ENCODE measurements around the gene DIP2B. TPM values are rescaled to one million over a fixed set of nuclear protein-coding genes. Genes with fewer than 3 reads are reported as not detected.

DIP2B gene
- polyA plus RNA-seq, 1 donor, result 19.7 TPM

DNA sequence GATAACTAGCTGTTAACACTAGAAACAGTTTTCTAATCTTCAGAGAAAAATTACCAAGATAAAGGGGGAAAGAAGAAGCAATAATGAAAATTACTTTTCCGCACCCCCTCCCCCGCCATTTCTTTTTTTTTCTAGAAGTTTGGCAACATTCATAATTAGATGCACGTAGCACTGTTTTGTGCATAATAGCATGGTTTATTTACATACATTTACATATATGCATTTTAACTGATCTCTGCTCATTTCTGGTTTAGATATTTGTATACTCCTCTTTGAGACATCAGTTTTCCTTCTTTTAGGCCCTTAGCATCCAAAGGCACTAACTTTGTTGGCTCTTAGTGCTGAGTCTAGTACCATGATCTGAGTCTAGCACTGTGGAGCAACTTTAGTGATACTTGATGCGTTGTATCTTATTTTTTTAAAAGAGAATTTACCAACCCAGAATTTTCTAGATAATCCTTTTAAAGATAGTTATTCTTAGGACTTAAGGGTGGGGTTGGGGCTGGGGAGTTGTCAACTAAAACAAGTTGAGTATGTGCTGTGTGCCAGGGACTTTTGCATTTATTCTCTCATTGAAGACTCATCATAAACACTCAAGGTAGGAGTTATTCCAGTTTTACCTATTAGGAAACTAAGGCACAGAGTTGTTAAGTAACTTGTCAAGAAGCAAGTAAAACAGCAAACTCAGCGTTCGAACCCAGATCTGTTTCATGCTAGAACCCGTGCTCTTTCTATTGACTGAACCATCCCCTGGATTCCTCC, 110.5 kb downstream of the DIP2B start:
- DNase-seq, result no peak

DNA sequence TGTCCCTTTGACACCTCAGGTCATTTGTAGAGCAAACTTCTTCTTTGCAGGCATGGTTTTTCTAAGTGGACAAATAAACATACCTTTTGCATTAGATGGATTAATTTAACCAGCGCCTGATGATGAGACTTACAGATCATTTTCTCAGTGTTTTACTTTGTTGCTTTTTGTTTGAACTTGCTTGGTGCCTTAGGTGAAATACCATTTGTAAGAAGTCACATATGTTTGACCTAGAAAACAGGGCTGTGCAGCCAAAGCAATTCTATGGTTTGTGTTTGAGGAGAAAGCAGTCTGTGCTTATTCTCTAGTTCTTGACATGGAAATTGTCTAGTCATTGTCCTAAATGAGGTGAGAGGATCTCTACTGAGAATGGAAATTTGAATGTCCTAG, 111.1 kb downstream of the DIP2B start:
- DNase-seq, result no peak

- DNase-seq, result no peak
Measured at GRCh38 chr12:50617657-50618056, 112.9 kb downstream of the DIP2B start.

DNA sequence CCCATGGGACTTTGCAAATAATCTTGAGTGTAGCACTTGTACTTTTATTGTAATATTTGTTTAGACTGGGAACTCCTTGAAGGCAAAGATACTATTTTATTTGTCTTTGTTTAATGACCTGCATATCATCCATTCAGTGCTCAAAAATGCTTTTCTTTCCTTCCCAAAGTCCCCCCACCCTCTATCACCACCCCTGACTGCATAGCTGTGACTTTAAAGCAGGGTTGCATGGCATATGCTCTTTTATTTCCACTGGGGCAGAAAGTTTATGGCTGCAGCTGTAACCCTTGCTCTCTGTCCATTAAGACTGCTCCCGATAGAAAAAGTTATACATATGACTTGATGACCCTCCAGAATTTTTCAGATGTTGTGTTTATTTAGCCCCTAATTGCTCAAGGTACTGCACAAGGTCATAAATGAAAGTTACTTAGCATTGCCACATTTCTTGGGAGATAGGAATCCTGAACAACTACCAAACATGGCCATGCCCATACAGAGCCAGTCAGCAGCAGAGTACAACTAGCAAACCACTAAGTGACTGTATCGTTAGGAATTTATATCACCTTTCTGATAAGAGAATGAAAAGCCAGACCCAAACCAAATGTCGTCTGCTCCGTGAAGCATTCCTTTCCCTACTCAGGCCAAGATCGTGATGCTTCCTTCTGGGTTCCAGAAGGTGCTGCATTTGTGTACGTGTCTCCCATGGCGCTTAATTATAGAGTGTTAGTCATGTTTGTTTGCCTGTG, 114.3 kb downstream of the DIP2B start:
- no peak for DNase-seq

- DNase-seq, result no peak
Measured at GRCh38 chr12:50619610-50619958, 114.8 kb downstream of the DIP2B start.

DNA sequence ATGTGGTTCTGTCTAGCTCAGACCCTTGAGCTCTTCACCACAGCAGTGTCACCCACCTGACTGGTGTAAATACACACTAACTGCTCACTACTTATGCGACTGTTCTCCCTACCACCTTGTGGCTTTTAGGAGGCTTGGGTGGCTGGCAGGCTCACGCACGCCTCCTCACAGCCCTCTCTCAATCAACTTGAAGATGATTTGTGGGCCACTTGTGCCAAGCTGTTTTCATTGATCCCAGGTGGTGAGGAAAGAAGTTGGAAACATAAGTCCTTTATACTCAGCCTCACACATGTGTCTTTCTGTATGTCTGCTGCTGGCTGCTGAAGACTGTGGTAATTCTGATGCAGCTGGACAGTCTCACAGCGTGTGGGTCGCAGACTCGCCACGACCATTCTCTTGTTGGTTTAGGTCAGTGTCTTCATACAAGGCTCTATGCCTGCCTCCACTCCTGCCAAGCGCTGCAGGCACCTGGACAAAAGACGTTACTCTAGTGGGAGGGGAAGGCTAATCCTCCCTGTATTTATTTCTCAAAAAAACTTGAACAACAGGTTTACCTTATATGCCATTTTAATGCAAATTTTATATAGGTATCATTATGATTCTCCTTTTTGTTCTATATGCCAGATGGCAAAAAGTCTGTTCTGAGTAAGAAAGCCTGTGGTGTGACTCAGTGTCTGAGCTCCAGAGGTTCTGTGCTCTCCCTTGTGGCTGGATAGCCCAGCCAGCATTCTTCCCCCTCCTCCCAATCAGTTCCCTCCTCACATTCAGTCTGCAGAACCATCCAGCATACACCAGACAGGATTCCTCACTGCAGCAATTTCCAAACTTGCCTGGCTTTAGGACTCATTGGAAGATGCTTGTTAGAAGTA, 115.6 kb downstream of the DIP2B start:
- DNase-seq, result no peak

GRCh38 chr12:50620978-50621360, 116.2 kb downstream of the DIP2B start:
- no peak for DNase-seq

DNA sequence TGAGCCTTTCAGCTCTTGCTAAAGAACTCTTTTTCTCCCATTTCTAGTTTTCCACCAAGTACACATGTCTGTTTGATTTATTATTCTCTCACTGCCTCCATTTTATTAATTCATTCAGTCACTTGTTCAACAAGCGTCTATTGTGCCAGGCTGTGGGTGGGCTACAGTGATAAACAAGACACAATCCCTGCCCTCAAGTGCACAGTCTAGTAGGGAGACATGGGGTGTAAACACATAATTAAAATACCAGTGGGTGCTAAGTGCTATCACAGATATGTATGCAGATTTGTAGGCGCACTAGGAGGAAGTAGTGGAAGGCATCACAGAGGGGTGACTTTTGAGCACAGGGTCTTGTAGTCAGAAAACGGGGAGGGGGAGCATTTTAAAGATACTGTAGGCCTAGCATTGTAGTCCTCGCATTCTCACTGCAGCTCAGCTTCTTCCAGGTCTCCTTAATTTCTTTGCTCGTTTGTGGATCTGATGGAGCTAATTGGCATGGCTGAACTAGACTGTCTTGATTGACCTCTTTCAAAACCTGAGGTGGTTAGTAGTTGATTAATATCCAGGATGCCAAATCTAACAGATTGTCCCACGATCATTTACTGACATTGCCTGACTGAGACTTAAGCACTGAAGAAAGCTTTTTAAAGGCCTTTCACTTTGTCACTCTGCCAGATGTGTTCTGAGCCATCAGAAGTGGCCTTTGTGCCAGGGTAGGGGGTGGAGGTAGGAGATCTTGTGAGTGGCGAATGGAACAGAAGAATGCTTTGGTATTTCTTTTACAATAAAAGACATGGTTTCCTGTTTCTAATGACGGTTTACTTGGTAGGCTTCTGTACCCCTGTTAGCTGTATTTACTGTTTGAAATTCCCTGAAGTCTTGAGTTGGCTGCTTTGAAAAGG, 116.9 kb downstream of the DIP2B start:
- DNase-seq, result no peak

GRCh38 chr12:50625029-50625925, 120.5 kb downstream of the DIP2B start:
- DNase-seq, result no peak

- DNase-seq, result no peak
Measured at GRCh38 chr12:50626026-50626425, 121.2 kb downstream of the DIP2B start.

GRCh38 chr12:50627491-50627890, 122.7 kb downstream of the DIP2B start:
- DNase-seq, result no peak

GRCh38 chr12:50628394-50628793, 123.6 kb downstream of the DIP2B start:
- no peak for DNase-seq

GRCh38 chr12:50633955-50634354, 129.2 kb downstream of the DIP2B start:
- no peak for DNase-seq

- no peak for DNase-seq
Measured at GRCh38 chr12:50634379-50634778, 129.6 kb downstream of the DIP2B start.

DNA sequence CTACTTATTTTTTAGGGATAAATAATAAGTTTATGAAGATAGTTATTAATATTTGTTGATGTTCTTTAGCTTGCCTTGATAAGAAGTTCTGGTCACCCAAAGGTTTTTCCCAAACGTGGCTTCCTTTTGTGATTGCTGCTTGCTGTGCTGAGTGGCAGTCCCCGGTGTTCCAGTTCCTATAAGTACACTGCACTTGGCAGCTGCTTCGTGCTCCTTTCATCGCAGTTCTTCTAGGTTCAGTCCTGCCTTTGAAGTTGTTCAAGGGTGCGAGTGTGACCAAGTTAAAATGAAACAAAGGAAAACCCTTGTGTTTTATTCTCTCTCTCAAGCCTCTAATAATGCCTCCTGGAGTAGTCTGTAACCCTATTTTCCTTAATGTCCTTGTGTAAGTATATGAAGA, 130.6 kb downstream of the DIP2B start:
- DNase-seq, result no peak

- DNase-seq, result no peak
Measured at GRCh38 chr12:50635857-50636256, 131.1 kb downstream of the DIP2B start.

GRCh38 chr12:50636505-50636904, 131.7 kb downstream of the DIP2B start:
- no peak for DNase-seq

- no peak for DNase-seq
Measured at GRCh38 chr12:50637870-50638481, 133.2 kb downstream of the DIP2B start.

GRCh38 chr12:50638482-50638880, 133.7 kb downstream of the DIP2B start:
- DNase-seq, result no peak

GRCh38 chr12:50639721-50640120, 134.9 kb downstream of the DIP2B start:
- no peak for DNase-seq
